Omental fat pad (tissue), 4 donors: ENCODE data around the gene MAST1. TPM values are rescaled to one million over a fixed set of nuclear protein-coding genes. Genes with fewer than 3 reads are reported as not detected.
A peak's percentile ranks its signal among the peaks of the same experiment; 100 is the strongest.

Experiments used
- ATAC-seq: fragments of 150-250 bp; one replicate; pipeline ENCODE4 v1.9.1; 2016; ENCODE audit warnings: mild to moderate bottlenecking, moderate library complexity; ENCODE audit not compliant: low FRiP score
- DNase-seq: peaks from one replicate; pipeline ENCODE4 v3.0.0-alpha.2; 2019; ENCODE audit warnings: low spot score
- total RNA-seq, 4 donors: library from RNA; depleted of rRNA; stranded (reverse); fragments of >200 nt; gene quantifications; one replicate each; pipeline ENCODE4 v1.1.0, GENCODE V29; 2016
- TF ChIP-seq, protein P1 (sequence below), 3 donors: fragments of 450-650 bp; IDR thresholded peaks; one replicate each; pipeline ENCODE4 v1.5.1; 2016 to 2017; ENCODE audit warnings: antibody characterized with exemption in 3 of 3, mild to moderate bottlenecking in 3 of 3, moderate library complexity in 2 of 3

The MAST1 gene
- total RNA-seq, 4 donors from 2014 or later: not detected

DNA sequence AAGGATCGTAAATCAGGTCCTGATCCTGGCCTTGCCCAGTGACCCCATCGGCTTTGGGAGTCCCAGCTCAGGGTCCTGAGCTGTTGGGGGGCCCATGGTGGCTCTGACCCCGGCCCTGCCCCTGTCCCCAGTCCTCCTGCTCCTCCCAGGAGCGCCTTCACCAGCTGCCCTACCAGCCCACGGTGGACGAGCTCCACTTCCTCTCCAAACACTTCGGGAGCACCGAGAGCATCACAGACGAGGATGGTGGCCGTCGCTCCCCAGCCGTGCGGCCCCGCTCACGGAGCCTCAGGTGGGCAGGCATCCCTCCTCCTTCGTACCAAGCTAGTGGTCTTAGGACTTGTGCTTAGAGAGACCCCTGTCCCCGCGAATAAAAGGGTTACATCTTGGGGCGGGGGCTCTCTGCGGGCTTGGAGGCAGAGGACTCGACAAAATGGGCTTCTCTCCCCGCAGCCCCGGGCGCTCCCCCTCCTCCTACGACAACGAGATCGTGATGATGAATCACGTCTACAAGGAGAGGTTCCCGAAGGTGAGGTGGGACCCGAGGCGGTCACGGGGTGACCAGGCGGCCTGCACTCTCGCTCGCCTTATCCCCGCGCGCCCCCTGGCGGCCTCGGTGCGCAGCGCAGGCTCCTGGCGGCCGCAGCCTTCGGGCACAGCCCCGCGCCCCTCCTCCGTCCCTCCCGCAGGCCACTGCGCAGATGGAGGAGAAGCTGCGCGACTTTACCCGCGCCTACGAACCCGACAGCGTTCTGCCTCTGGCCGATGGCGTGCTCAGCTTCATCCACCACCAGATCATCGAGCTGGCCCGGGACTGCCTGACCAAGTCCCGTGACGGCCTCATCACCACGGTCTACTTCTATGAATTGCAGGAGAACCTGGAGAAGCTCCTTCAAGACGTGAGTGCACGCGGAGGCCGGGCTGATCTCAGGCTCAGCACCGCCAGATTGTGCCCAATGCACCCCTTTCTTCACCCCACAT lies 9.1 kb downstream of the MAST1 start:
- peak; percentile 98 for ATAC-seq
- DNase-seq: peak; percentile 89
- TF ChIP-seq, protein P1, sequence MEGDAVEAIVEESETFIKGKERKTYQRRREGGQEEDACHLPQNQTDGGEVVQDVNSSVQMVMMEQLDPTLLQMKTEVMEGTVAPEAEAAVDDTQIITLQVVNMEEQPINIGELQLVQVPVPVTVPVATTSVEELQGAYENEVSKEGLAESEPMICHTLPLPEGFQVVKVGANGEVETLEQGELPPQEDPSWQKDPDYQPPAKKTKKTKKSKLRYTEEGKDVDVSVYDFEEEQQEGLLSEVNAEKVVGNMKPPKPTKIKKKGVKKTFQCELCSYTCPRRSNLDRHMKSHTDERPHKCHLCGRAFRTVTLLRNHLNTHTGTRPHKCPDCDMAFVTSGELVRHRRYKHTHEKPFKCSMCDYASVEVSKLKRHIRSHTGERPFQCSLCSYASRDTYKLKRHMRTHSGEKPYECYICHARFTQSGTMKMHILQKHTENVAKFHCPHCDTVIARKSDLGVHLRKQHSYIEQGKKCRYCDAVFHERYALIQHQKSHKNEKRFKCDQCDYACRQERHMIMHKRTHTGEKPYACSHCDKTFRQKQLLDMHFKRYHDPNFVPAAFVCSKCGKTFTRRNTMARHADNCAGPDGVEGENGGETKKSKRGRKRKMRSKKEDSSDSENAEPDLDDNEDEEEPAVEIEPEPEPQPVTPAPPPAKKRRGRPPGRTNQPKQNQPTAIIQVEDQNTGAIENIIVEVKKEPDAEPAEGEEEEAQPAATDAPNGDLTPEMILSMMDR (IDR thresholded peaks at IDR 0.05): peak in 2 of 3 donors; percentile 85 to 98

DNA sequence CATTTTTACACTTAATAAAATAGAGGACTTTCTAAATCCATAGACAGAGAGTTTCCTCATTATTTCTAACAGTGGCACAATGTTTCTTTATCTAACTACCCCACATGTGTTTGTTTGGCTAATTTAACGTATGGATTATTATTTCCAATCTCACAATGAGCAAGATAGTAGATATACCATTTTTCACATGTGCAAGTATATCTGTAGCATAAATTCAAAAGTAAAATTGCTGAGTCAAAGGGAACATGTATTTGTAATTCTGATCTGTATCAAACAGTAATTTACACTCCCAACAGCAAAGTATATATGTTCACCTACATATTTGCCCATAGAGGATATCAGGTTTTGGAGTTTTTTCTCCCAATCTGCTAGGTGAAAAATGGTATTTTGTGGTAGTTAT lies 18.3 kb downstream of the MAST1 start:
- ATAC-seq (no peak), DNase-seq (no peak)
- TF ChIP-seq, protein P1 (IDR thresholded peaks at IDR 0.05): no peak

DNA sequence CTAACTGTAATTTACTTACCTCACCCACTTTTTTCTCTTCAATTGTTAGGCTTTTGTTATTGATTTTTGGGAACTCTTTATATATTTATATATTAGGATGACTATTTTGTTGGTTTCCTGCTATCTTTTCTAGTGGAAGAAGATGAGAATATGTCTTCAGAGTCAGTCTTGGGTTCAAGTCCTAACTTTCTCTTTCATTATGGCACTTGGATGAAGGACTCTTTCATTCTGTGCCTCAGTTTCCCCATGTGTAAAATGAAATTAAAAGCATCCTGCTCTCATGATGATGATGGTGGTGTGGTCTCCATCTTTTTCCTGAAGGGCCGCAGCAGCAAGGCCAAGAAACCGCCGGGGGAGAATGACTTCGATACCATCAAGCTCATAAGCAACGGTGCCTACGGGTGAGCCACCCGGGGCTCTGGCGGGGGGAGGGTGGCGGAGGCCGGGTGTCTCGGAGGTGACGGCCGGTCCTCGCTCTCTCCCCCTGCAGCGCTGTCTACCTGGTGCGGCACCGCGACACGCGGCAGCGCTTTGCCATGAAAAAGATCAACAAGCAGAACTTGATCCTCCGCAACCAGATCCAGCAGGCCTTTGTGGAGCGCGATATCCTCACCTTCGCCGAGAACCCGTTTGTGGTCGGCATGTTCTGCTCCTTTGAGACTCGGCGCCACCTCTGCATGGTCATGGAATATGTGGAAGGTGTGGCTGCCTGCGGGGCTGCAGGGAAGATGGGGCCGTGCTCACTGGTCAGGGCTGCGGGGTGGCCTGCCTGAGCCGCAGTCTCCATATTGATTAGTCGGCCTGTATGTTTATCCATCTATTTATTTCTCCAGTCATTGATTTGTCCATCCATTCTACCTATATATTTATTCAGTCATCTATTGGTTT lies 20.0 kb downstream of the MAST1 start:
- DNase-seq (no peak), ATAC-seq (no peak)
- TF ChIP-seq, protein P1 (IDR thresholded peaks at IDR 0.05): no peak

DNA sequence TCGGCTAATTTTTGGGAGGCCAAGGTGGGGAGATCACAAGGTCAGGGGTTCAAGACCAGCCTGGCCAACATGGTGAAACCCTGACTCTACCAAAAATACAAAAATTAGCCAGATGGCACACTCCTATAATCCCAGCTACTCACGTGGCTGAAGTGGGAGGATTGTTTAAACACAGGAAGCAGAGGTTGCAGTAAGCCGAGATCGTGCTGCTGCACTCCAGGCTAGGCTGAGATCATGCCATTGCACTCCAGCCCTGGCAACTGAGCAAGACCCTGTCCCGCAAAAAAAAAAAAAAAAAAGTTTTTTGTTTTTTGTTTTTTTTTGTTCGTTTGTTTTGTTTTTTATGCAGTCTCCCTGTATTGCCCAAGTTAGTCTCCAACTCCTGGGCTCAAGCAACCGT lies 21.2 kb downstream of the MAST1 start:
- ATAC-seq: no peak
- TF ChIP-seq, protein P1 (IDR thresholded peaks at IDR 0.05): no peak
- DNase-seq: no peak

DNA sequence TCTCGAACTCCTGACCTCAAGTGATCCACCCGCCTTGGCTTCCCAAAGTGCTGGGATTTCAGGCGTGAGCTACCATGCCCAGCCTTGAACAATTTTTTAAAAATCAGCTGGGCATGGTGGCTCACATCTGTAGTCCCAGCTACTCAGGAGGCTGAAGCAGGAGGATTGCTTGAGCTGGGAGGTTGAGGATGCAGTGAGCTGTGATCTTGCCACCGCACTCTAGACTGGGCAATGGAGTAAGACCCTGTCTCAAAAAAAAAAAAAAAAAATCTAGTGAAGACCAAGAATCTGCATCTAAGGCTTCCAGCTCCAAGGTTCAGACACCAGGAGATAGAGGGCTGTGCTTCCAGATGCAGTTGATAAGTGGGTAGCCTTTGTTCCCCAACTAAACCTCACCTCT lies 25.8 kb downstream of the MAST1 start:
- ATAC-seq (no peak), DNase-seq (no peak)
- TF ChIP-seq, protein P1 (IDR thresholded peaks at IDR 0.05): no peak

DNA sequence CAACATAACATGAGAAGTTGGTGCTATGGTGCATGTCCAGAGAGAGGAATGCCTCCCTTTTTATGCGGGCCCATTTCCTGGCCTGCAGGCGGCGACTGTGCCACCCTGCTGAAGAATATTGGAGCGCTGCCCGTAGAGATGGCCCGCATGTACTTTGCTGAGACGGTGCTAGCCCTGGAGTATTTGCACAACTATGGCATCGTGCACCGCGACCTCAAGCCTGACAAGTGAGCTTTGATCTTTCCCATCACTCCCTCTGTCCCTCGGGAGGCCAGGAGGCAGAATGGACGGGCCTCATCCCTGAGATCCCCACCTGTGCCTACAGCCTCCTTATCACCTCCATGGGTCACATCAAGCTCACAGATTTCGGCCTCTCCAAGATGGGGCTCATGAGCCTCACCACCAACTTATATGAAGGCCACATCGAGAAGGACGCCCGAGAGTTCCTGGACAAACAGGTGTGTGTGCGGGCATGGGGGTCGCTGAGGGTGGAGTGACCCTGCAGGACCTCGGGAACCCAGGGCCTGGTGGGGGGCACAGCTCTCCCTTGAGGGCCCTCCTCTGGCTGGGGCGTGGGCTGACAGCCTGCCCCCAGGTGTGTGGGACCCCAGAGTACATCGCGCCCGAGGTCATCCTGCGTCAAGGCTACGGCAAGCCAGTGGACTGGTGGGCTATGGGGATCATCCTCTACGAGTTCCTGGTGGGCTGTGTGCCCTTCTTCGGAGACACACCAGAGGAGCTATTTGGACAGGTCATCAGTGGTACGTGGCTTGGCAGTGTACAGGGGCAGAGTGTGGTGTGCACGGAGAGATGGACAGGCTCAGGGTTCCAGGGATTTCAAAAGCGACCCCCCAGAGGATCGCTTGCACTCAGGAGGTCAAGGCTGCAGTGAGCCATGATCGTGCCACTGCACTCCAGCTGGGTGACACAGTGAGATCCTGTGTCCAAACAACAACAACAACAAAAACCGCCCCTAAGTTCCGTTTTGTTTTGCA lies 26.7 kb downstream of the MAST1 start:
- no peak for DNase-seq
- TF ChIP-seq, protein P1 (IDR thresholded peaks at IDR 0.05): no peak
- no peak for ATAC-seq
